Stimulated activated CD8-positive, alpha-beta memory T cell treated with anti-CD3 and anti-CD28 coated beads, Interleukin-15, amount 100 ng/mL, for 48 hours (primary cell): Measurements from ENCODE around the gene KTN1.

Experiments used
- DNase-seq, 2 donors: peaks; one replicate each; pipeline ENCODE4 v3.0.0-alpha.2; 2020; ENCODE audit warnings: low read depth in 2 of 2

Gene KTN1

GRCh38 chr14:55577229-55577628 is 2.8 kb upstream of the KTN1 start:
- no peak for DNase-seq

DNA sequence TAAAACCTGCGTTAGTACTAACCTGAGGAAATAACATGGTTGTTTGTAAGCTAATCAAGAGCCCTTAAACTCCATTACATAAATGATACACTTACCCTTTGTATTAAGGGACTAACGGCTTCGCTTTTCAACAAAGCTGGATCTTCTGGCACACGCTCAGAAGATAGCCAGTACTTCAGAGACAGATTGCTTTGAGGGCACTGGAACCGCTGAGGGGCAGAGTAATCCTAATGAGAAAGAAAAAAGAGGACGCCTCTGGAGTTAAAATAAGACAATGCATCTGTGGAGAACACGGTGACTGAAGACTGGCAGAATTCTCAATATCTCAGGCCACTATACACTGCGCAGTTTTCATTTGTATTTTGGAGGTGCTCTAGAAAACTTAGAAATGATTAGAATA is 1.5 kb upstream of the KTN1 start:
- no peak for DNase-seq

DNA sequence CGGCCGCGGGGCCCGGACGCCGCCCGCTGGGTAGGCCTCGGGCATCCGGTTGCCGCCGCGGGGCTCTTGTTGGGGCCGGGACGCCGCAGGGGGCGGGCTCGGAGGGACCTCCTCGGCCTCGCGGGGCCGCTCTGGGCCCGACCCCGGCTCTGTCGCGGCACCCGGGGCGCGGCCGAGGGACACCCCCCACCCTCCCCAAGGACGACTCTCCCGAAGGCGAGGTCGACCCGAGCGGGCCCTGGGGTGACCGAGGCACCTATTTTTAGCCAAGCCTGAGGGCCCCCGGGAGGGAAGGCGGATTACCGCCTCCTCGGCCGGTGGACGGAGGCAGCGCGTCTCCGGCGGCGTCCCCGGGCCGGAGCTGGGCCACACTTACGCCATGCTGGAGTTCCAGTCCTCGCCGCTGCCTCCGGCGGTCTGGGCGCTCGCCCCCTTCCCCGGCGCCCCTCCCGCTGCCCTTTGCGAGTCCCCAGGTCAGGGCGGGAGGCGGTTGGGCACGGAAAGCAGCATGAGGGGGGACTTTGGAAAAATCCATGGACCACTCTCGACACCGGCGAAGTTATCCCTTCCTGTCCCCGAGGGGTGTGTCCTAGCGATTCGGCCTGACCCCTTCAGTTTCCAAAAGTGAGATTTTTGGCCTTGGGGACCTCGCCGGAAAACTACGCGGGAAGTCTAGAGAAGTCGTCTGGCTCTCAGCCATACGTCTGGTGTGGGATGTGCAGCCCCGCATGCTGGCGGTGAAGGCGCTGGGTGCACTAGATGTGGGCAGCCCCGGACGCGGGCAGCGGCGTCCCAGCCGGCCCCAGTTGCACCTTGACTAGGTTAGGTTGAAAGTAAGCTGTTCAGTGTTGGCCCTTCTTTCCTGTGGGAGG is 699 bp downstream of the KTN1 start:
- peak; percentile 34 to 43 for DNase-seq

DNA sequence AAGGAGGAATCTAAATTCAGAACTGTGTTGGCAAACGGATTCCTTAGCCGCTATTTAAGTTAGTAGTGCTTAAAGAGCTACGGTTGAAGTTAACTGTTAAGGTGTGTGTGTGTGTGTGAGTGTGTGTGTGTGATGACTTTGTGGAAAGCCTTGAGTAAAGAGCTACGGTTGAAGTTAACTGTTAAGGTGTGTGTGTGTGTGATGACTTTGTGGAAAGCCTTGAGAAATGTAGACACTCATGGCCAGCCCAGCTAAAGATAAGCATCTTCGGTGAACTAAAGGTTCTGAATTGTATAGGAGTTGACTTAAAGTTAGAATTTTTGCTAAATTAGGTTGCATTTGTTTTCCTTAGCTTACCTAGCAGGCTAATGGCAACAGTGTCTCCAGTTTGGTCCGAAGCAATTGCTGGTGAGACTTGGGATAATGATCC is 1.4 kb downstream of the KTN1 start:
- DNase-seq = no peak

GRCh38 chr14:55582746-55583145 is 2.7 kb downstream of the KTN1 start:
- no peak for DNase-seq

- no peak for DNase-seq
These were observed 4.0 kb downstream of the KTN1 start for GRCh38 chr14:55583942-55584468.

DNA sequence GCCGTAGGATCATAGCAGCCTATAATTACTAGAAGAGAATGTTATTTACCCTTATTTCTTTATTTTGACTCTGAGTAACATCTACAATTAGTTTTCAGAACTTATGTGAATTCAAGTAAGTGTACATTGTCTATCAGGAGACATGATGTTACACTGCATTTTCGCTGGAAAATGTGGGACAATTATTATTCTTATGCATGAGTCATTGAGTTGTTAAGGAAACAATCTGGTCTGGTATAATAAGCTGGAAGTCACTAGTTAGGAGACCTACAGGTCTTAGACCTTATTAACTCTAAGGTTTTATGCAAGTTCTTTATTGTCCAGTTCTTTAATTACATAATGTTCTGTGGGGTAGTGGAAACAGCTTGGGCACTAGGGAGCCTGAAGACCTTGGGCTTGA is 5.8 kb downstream of the KTN1 start:
- DNase-seq = no peak

DNA sequence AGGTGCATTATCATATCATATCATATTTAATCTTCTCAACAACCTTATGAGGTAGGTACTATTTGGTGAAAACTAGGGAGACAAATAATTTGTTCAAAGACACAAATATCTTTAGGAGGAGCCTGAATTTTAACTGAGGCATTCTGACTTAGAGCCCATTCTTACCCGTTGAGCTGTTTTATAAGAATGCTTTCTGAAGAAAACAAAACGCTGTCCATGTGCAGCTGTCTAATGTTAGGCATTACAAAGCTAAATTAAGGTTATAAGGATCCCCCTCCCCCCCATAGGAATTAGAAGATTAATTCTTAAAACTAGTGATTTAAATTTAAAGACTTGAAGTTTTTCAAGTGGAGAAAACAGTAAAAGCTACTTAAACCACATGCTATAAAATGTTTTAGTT is 6.4 kb downstream of the KTN1 start:
- DNase-seq = no peak

DNA sequence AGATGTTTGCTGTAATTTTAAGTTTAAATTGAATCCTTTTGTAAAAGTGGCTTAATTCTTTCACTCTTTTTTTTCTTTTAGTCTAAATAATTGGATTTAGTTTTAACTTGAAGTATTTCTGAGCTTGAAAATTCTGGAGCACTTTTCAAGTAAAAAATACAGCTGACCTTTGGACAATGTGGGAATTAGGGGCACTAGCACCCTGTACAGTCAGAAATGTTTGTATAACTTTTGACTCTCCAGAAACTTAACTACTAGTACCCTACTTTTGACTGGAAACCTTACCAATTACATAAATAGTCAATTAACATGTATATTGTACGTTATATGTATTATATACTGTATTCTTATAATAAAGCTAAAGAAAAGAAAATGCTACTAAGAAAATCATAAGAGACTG is 7.8 kb downstream of the KTN1 start:
- DNase-seq = no peak

DNA sequence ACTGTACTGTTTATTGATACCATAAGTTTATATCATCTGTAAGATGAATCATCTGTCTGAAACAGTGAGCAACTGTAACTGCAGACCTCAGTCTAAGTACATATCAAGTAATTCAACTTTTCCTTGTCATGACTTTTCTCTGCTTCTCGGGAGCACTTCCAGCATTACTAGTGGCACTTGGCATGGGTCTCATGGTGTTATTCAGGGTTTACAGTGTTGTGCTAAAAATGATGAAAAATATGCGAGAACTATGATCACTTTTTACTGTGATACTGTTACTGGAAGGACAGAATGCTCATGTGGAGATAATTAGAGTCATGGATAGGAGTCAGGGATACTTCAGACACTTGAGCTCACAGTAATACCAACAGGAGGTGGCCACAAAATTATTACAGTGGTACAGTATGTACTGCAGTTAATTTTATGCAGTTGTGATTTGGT is 8.3 kb downstream of the KTN1 start:
- DNase-seq = no peak

- DNase-seq = no peak
These were observed 9.2 kb downstream of the KTN1 start for GRCh38 chr14:55589171-55589570.

- no peak for DNase-seq
These were observed 12.4 kb downstream of the KTN1 start for GRCh38 chr14:55592436-55592835.

- DNase-seq = no peak
These were observed 13.7 kb downstream of the KTN1 start for GRCh38 chr14:55593698-55594097.

DNA sequence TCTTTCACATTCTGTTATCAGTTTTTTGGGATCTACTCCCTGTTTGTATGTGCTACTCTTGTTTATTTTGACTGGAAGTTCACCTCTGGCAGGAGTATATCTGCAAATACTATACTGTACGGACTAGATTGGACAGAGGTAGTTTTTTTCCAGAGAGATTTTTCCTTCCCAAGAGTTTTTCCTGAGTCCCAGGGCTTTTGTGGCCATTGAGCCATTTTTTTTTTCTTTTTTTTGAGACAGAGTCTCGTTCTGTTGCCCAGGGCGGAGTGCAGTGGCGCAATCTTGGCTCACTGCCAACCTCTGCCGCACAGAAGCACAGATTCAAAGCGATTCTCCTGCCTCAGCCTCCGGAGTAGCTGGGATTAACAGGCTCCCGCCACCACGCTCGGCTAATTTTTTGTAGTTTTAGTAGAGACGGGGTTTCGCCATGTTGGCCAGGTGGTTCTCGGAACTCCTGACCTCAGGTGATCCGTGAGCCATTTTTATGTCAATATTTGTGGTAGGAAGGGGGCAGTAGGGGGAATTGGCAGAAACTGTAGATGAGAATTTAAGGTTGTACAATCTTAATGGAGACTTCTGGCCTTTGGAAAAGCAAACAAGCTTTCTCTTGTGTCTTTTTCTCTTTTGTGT is 19.4 kb downstream of the KTN1 start:
- no peak for DNase-seq

- no peak for DNase-seq
These were observed 21.0 kb downstream of the KTN1 start for GRCh38 chr14:55600784-55601561.

DNA sequence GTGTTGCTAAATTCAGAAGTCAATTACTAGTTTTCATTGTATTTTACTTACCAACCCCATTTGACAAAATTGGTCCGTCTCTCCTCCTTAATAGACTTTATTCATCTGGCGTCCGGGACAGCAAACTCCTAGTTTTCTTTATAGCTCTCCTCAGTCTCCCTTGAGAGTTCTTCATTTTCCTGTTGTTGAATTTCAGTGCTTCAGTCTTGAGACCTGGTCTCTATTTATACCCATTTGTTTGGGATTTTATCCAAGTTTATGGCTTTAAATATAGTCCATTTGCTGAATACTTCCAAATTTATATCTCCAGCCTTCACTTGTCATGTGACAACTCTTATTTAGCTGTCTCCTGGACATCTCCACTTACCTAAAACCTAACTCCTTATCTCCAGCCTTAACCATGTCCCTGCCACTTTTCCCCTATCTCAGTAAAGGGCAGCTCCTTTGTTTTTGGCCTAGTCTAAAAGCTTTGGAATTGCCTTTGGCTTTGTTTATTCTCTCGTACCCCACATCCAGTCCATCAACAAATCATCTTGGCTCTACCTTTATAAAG is 23.5 kb downstream of the KTN1 start:
- no peak for DNase-seq

DNA sequence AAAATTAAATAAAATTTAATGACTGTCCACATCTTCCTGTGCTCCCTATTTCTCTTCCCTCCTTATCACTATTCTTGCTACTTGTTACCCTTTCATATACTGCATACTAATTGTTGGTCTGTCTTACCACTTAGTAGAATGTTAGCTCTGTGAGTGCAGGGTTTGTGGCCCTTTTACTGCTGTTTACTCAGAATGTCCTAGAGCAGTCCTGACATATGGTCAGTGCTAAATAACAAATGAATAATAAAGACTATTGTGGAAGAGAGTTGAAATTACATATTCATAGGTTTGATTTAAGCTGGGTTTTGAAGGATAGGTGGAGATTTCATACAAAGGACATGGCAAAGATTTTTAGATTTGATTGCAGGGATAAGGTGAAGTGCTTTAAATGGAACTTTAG is 24.5 kb downstream of the KTN1 start:
- DNase-seq = no peak

DNA sequence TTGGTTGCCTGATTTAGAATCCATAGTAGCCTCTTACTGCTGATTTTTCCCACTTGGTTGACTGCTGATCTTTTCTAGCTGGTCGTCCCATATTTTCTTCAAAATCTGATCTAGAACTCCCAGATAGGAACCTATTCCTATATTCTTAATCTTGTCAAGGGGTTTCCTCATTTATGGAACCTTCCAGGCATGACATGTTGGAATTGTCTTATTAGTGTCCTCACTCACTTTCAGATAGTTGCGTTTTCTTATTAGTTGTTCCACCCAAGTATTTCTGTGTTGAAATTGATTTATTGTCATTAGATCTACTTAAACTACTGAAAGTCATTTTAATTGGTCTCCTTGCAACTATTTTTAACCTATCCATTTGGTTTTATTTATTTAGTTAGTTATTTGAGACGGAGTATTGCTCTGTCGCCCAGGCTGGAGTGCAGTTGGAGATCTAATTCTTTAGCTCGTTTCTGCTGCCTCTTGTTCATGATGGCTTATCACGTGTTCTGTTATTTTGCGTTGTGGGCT is 25.0 kb downstream of the KTN1 start:
- no peak for DNase-seq

GRCh38 chr14:55605793-55606192 is 25.8 kb downstream of the KTN1 start:
- DNase-seq = no peak

DNA sequence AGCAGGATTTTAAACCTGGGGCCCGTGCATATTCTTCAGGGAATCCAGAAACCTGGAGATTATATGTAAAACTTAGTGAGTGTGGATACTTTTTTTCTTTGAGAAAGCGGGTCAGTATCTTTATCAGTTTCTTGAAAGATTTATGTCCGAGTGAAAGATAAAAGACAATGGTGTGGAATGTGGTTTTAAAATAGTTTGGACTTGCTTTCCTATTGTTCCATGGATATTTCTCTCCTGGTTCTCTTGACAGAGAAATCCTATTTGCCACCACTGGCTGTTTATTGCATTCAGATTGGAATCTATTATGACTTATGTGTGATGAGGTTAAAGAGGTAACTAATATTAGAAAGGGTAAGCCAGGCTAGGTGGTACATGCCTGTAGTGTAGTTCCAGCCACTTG is 27.4 kb downstream of the KTN1 start:
- DNase-seq = no peak

GRCh38 chr14:55609681-55610080 is 29.7 kb downstream of the KTN1 start:
- no peak for DNase-seq
